ENCODE measurements around the gene VPS26A. TPM values are rescaled to one million over a fixed set of nuclear protein-coding genes. Genes with fewer than 3 reads are reported as not detected.
A peak's percentile ranks its signal among the peaks of the same experiment; 100 is the strongest.

The VPS26A gene
- polyA plus RNA-seq, 1 experiment: 44.4 TPM

GRCh38 chr10:69202332-69202731 lies 78.4 kb downstream of the VPS26A start:
- peak; percentile 11 for DNase-seq (ENCODE audit: low read depth, low spot score)
- no peak for TF ChIP-seq CTCF (IDR thresholded peaks at IDR 0.05; ENCODE audit: low read depth, low read length)
- CTCF ChIA-PET: interaction anchor here (0.9 kb wide), 1 partner anchor 206 kb away, joined by 3 read pairs; no protein-coding TSS in a partner anchor
- Histone ChIP-seq H3K27me3 (ENCODE audit: control insufficient read depth, insufficient read depth, low read length) (no peaks in the 10 kb centered on the region), H3K9me3 (ENCODE audit: control insufficient read depth, insufficient read depth, low read length) (no peaks in the 10 kb centered on the region), H3K27ac (ENCODE audit: low read depth, low read length) (no peak overlapping the region), H3K4me3 (ENCODE audit: low read depth, low read length) (no peak overlapping the region)
- POLR2A ChIA-PET: no interaction called here

- DNase-seq (ENCODE audit: low read depth, low spot score): no peak
- H3K4me3 ChIP-seq (ENCODE audit: low read depth, low read length): no peak overlapping the region
- H3K27me3 ChIP-seq (ENCODE audit: control insufficient read depth, insufficient read depth, low read length): no peaks in the 10 kb centered on the region
- CTCF ChIA-PET: interaction anchor here (1.1 kb wide), 1 partner anchor 199 kb away, joined by 3 read pairs; no protein-coding TSS in a partner anchor
- TF ChIP-seq CTCF (IDR thresholded peaks at IDR 0.05; ENCODE audit: low read depth, low read length): no peak
- H3K9me3 ChIP-seq (ENCODE audit: control insufficient read depth, insufficient read depth, low read length): no peaks in the 10 kb centered on the region
- POLR2A ChIA-PET: no interaction called here
- no peak overlapping the region for H3K27ac ChIP-seq (ENCODE audit: low read depth, low read length)
Measured at GRCh38 chr10:69208761-69209160, 84.8 kb downstream of the VPS26A start.

GRCh38 chr10:69209787-69210484 lies 86.0 kb downstream of the VPS26A start:
- H3K27me3 ChIP-seq (ENCODE audit: control insufficient read depth, insufficient read depth, low read length): no peaks in the 10 kb centered on the region
- ChIA-PET CTCF (interaction anchor here (0.7 to 1.2 kb wide), 2 partner anchors 10 to 198 kb away, joined by 4 to 5 read pairs; partner anchors contain the start of gene HKDC1), POLR2A (interaction anchor here (0.6 kb wide), 1 partner anchor 116 kb away, joined by 3 read pairs; no protein-coding TSS in a partner anchor)
- H3K9me3 ChIP-seq (ENCODE audit: control insufficient read depth, insufficient read depth, low read length): no peaks in the 10 kb centered on the region
- H3K4me3 ChIP-seq (ENCODE audit: low read depth, low read length): no peak overlapping the region
- no peak for TF ChIP-seq CTCF (IDR thresholded peaks at IDR 0.05; ENCODE audit: low read depth, low read length)
- no peak overlapping the region for H3K27ac ChIP-seq (ENCODE audit: low read depth, low read length)
- no peak for DNase-seq (ENCODE audit: low read depth, low spot score)

GRCh38 chr10:69211104-69211503 lies 87.1 kb downstream of the VPS26A start:
- ChIA-PET POLR2A (no interaction called here), CTCF (interaction anchor here (1.2 kb wide), 1 partner anchor 9 kb away, joined by 4 read pairs; the partner anchor contains the start of gene HKDC1)
- Histone ChIP-seq H3K27me3 (ENCODE audit: control insufficient read depth, insufficient read depth, low read length) (no peaks in the 10 kb centered on the region), H3K4me3 (ENCODE audit: low read depth, low read length) (no peak overlapping the region), H3K27ac (ENCODE audit: low read depth, low read length) (no peak overlapping the region), H3K9me3 (ENCODE audit: control insufficient read depth, insufficient read depth, low read length) (no peaks in the 10 kb centered on the region)
- no peak for DNase-seq (ENCODE audit: low read depth, low spot score)
- no peak for TF ChIP-seq CTCF (IDR thresholded peaks at IDR 0.05; ENCODE audit: low read depth, low read length)

GRCh38 chr10:69211524-69211923 lies 87.5 kb downstream of the VPS26A start:
- Histone ChIP-seq H3K4me3 (ENCODE audit: low read depth, low read length) (no peak overlapping the region), H3K27ac (ENCODE audit: low read depth, low read length) (no peak overlapping the region), H3K9me3 (ENCODE audit: control insufficient read depth, insufficient read depth, low read length) (no peaks in the 10 kb centered on the region), H3K27me3 (ENCODE audit: control insufficient read depth, insufficient read depth, low read length) (no peaks in the 10 kb centered on the region)
- ChIA-PET POLR2A (no interaction called here), CTCF (interaction anchor here (1.0 to 1.2 kb wide), 2 partner anchors 9 to 197 kb away, joined by 3 to 4 read pairs; partner anchors contain the start of gene HKDC1)
- TF ChIP-seq CTCF (IDR thresholded peaks at IDR 0.05; ENCODE audit: low read depth, low read length): no peak
- no peak for DNase-seq (ENCODE audit: low read depth, low spot score)
